H7 (cell line): Measurements from ENCODE around the gene DNM1L. TPM values are rescaled to one million over a fixed set of nuclear protein-coding genes. Genes with fewer than 3 reads are reported as not detected.
"Not testable (repeated sequence)": the region's sequence is repeated elsewhere in the genome, so short reads cannot be mapped to it uniquely, and the experiment has no call there.

Source experiments
- DNase-seq: peaks from one replicate; pipeline ENCODE4 v3.0.0; 2012
- H3K27me3 ChIP-seq: 2 replicates; pipeline ENCODE4 v1.6.0; 2011; ENCODE audit warnings: mild to moderate bottlenecking, low read length; ENCODE audit not compliant: control insufficient read depth, insufficient read depth
- H3K36me3 ChIP-seq: replicated peaks from 2 replicates; pipeline ENCODE4 v1.5.1; 2011; ENCODE audit warnings: low read length; ENCODE audit not compliant: control insufficient read depth, insufficient read depth
- H3K4me3 ChIP-seq: 2 replicates; pipeline ENCODE4 v1.5.1; 2011; ENCODE audit warnings: low read depth, mild to moderate bottlenecking, control low read depth, low read length, moderate library complexity; ENCODE audit not compliant: insufficient read depth
- total RNA-seq: library from RNA; depleted of rRNA; stranded (reverse); fragments of >200 nt; shearing (Covaris generic); gene quantifications from 2 replicates; pipeline ENCODE4 v1.2.3, GENCODE V29; 2014

DNM1L gene
- total RNA-seq, 1 experiment from 2014 or later = 63.4 TPM

GRCh38 chr12:32714772-32715171, 35.7 kb downstream of the DNM1L start:
- no peaks in the 10 kb centered on the region for H3K27me3 ChIP-seq
- no peak for DNase-seq
- H3K36me3 ChIP-seq = peaks cover 5% of the 10 kb centered on the region
- no peak overlapping the region for H3K4me3 ChIP-seq

- H3K27me3 ChIP-seq = no peaks in the 10 kb centered on the region
- no peak for DNase-seq
- no peak overlapping the region for H3K4me3 ChIP-seq
- peaks cover 4% of the 10 kb centered on the region for H3K36me3 ChIP-seq
Observed at GRCh38 chr12:32718926-32719325, 39.8 kb downstream of the DNM1L start.

GRCh38 chr12:32725308-32725707, 46.2 kb downstream of the DNM1L start:
- not testable (repeated sequence) for H3K27me3 ChIP-seq, H3K4me3 ChIP-seq, H3K36me3 ChIP-seq, DNase-seq

- DNase-seq = no peak
- H3K36me3 ChIP-seq = peaks cover 6% of the 10 kb centered on the region
Observed at GRCh38 chr12:32726286-32726685, 47.2 kb downstream of the DNM1L start.

GRCh38 chr12:32727237-32727636, 48.1 kb downstream of the DNM1L start:
- no peak overlapping the region for H3K4me3 ChIP-seq
- peaks cover 6% of the 10 kb centered on the region for H3K36me3 ChIP-seq
- H3K27me3 ChIP-seq = no peaks in the 10 kb centered on the region
- DNase-seq = no peak

More at GRCh38 chr12:32726286-32726685, 47.2 kb downstream of the DNM1L start:
- no peak overlapping the region for H3K4me3 ChIP-seq
- no peaks in the 10 kb centered on the region for H3K27me3 ChIP-seq

- no peak for DNase-seq
- Histone ChIP-seq H3K36me3 (peaks cover 6% of the 10 kb centered on the region), H3K27me3 (no peaks in the 10 kb centered on the region), H3K4me3 (no peak overlapping the region)
Observed at GRCh38 chr12:32734952-32735351, 55.9 kb downstream of the DNM1L start.

- Histone ChIP-seq H3K36me3 (peaks cover 4% of the 10 kb centered on the region), H3K27me3 (no peaks in the 10 kb centered on the region), H3K4me3 (no peak overlapping the region)
- no peak for DNase-seq
Observed at GRCh38 chr12:32736445-32736844, 57.3 kb downstream of the DNM1L start.

- Histone ChIP-seq H3K27me3 (no peaks in the 10 kb centered on the region), H3K4me3 (no peak overlapping the region), H3K36me3 (peaks cover 2% of the 10 kb centered on the region)
- DNase-seq = no peak
Observed at GRCh38 chr12:32737715-32738114, 58.6 kb downstream of the DNM1L start.

- no peak overlapping the region for H3K4me3 ChIP-seq
- no peak for DNase-seq
- H3K27me3 ChIP-seq = no peaks in the 10 kb centered on the region
- peaks cover 4% of the 10 kb centered on the region for H3K36me3 ChIP-seq
Observed at GRCh38 chr12:32739279-32739678, 60.2 kb downstream of the DNM1L start.

GRCh38 chr12:32742133-32742532, 63.0 kb downstream of the DNM1L start:
- peaks cover 2% of the 10 kb centered on the region for H3K36me3 ChIP-seq
- H3K27me3 ChIP-seq = no peaks in the 10 kb centered on the region
- H3K4me3 ChIP-seq = no peak overlapping the region
- no peak for DNase-seq

GRCh38 chr12:32743264-32743663, 64.2 kb downstream of the DNM1L start:
- H3K27me3 ChIP-seq = no peaks in the 10 kb centered on the region
- DNase-seq = no peak
- peaks cover 2% of the 10 kb centered on the region for H3K36me3 ChIP-seq
- H3K4me3 ChIP-seq = no peak overlapping the region

GRCh38 chr12:32753605-32754004, 74.5 kb downstream of the DNM1L start:
- H3K4me3 ChIP-seq = no peak overlapping the region
- peaks cover 18% of the 10 kb centered on the region for H3K36me3 ChIP-seq
- DNase-seq = no peak
- no peaks in the 10 kb centered on the region for H3K27me3 ChIP-seq

- Histone ChIP-seq H3K27me3 (no peaks in the 10 kb centered on the region), H3K4me3 (peak overlapping the region; percentile 98)
- DNase-seq = no peak
Observed at GRCh38 chr12:32754111-32754510, 75.0 kb downstream of the DNM1L start.

GRCh38 chr12:32755051-32755653, 76.1 kb downstream of the DNM1L start:
- Histone ChIP-seq H3K4me3 (peak overlapping the region; percentile 98), H3K36me3 (peaks cover 9% of the 10 kb centered on the region), H3K27me3 (no peaks in the 10 kb centered on the region)
- peak; percentile 84 for DNase-seq

More at GRCh38 chr12:32754111-32754510, 75.0 kb downstream of the DNM1L start:
- peaks cover 14% of the 10 kb centered on the region for H3K36me3 ChIP-seq

GRCh38 chr12:32755654-32756475, 76.8 kb downstream of the DNM1L start, which contains the start of gene YARS2:
TSS of gene YARS2 (minus strand) at chr12:32755897. CDS start at chr12:32755874, 23 bp downstream.
- peak; percentile 84 for DNase-seq
- peak within 1 kb of the TSS; percentile 98 for H3K4me3 ChIP-seq
- peaks cover 9% of the 10 kb centered on the region for H3K36me3 ChIP-seq

More at GRCh38 chr12:32755654-32756475, 76.8 kb downstream of the DNM1L start, which contains the start of gene YARS2:
- no peaks in the 10 kb centered on the region for H3K27me3 ChIP-seq
